ENCODE data around the gene MAP3K3.
A peak's percentile ranks its signal among the peaks of the same experiment; 100 is the strongest.

The MAP3K3 gene

DNA sequence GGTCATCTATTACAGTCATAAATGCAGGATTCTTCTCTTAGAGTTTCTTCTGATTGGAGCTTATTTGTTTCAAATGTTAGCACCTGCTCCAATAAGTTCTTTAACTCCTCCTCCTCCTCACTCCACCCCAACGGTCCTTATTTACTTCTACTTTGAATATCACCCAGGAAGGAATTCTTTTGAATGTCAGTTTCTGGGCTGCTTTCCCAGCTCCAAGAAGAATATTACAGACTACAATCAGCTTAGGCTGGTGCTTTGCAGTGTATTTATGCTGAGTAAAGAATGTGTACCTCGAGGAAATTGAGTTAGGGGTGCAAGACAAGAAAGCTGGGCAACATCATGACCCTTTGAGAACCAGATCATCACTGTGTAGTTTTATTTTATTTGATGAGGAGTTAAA is 30.8 kb downstream of the MAP3K3 start:
- no peak for DNase-seq

DNA sequence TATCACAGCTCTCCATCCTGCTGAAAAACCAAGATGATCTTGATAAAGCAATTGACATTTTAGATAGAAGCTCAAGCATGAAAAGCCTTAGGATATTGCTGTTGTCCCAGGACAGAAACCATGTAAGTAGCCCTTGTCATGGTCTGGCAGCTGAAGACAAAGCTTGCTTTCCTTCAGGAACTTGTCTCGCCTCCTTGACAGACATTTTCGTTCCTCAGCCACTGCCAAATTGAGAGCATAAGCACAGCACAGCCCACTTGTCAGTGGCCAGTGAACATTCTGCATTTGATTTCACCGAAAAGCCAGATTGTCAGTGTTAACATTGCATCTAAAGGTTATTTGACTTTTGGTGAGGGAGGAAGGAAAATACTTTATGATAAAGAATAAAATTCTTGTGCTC is 35.6 kb downstream of the MAP3K3 start:
- no peak for DNase-seq

DNA sequence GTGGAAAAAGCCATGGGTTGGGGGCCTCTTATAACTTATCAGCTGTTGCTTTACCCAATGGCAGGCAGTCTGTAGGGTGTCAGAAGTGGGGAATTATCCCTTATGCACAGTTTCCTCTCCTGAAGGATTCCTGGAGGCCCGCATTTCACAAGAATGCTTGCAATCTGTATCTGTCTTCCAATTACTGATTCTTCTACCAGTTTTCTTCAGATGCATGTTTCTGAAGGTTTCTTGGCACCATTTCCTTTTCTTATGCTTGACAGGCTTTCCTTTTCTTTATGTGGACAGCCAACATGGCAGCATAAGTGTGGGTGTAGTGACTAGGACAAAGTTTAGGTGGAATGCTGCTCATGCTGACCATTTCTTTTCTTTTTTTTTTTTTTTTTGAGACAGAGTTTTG is 36.1 kb downstream of the MAP3K3 start:
- no peak for DNase-seq

DNA sequence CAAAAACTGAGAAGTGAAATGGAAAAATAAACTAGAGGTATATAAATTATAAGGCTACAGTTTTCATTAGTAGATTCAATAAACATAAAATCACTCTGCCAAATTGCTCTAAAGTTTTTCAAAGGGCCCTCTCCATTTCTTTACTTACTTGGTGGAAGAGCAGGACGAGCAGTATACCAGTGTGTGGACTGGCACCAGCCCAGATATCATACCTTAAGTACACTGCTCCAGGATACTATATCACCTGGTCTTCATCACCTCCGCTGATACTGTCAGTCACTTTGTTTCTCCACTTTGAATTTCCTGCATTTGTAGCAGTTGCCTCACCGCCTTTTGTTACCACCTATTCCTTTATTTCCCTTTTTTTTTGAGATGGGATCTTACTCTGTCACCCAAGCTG is 37.6 kb downstream of the MAP3K3 start:
- no peak for DNase-seq

DNA sequence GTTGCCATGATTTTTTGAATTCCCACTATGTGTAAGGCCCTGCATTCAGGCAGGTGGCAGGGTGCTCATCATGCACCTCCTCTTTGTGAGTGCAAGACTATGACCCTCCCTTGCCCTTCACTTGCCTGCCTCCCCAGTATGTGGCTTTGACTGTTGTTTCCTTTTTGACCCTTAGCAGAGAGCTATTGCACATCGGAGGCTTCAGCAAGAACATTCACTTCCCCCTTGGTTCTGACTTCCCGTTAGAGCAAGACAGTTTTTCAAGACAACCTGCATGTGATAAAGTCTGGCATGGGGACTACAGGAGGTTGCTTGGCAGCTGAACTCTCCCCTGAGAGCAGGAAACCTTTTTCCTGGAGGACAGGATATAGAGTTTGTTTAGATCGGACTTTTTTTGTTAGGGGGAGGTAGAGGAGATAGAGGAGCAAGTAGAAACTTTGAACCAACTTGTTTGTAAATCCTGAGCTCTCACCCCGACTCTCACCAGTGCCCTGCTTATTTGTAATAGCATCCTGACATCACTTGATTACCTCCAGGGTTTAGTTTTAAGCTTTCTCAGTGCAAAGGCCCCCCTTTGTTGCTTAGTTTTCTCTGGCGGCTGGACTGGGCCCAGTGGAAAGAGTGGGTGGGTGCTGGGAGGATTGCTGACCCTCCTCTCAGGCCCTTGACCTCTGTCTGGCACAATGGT is 43.5 kb downstream of the MAP3K3 start:
- DNase-seq, result peak in 1 of 5 donors; percentile 4

DNA sequence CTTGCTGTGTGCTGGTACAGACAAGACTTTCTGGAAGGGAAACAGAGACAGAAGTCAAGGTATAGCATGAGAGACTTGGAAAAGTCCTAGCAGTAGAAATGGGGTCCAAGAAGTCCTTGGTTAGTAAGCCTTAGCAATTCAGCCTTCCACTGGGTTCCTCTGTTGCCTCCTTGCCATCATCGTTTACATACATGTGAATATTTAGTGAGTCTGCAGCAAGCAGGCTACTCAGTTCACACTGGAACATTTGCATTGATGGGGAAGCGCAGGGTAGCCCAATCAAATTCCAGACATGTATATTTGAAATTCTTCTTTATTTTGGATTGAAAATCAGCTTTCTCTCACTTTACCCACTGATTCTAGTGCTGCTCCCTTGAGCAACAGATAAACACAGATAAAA is 50.6 kb downstream of the MAP3K3 start:
- DNase-seq, result no peak

DNA sequence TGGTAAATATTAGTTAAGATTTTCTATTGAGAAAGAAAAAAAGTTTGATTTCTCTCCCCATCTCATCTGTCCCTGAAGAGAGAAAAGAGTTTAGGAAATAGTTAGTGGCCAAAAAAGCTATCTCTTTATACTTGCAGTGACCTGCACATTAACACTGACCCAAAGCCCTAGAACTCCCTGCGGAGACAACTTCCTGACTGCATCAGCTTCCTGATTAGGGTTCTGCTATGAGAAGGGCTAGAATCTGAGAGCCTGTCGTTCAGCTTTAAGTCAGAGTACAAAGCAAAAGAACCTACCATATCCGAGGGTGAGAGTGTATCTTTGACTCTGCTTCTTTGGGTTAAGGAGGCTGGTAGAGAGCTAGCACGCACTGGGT is 53.0 kb downstream of the MAP3K3 start:
- DNase-seq, result no peak

DNA sequence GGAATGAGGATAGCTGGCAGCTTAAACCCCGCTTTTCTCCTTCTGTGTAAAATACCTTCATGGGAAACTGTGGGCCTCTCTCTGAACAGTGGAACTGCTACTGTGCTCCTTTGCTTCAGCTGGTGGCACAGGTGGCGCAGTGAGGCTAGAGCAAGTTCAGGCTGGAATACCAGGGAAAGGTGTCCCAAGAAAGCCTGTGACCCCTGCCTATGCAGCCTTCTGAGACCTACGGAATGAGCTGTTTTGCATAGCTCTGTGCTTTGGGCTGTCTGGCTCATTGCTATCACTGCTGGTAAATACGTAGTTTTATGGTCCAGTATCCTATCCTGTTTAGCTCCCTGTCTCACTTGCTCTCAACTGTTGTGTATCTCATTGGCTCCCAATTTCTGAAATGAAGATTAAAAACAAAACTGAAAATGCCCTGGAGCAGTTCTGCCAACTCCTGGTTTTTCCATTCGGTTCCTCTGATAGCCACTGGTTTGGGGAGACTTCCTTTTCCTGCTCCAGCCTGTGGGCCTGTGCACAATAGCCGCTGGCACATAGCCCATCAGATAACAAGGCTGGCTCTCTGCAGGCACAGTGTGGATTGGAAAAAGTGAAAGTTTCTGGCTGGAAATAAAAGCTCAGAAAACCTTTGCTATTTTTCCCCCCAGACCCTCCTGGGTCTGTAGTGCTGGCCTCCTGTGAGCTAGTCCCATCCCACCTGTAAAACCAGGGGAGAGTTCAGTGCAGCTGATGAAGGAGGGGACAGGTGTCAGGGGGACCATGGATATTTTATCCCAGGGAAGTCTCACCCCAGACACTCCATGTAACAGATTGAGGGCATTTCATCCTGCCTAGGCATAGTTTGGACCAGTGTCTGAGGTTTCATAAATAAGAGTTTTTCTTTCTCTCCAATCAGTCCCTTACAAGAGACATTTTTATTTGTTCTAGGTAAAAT is 53.7 kb downstream of the MAP3K3 start:
- no peak for DNase-seq

DNA sequence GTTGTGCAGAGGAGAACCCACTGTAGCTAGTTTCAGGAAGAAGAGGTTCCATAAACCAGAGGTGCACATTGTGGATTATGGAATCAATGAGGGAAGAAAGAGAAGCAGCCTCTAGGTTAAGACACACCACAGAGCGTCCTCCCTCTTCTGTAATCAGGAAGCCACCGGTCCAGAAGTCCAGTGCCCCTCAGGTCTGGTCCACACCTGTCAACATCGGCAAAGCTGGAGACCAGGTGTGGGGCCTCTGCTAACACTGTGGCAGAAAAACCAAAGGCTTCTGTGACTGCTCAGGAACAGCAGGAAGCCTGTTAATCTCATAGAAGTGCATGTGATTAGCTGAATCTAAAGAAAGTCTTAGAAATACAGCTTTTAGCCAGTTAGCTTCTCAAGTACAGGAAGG is 54.4 kb downstream of the MAP3K3 start:
- DNase-seq, result no peak

DNA sequence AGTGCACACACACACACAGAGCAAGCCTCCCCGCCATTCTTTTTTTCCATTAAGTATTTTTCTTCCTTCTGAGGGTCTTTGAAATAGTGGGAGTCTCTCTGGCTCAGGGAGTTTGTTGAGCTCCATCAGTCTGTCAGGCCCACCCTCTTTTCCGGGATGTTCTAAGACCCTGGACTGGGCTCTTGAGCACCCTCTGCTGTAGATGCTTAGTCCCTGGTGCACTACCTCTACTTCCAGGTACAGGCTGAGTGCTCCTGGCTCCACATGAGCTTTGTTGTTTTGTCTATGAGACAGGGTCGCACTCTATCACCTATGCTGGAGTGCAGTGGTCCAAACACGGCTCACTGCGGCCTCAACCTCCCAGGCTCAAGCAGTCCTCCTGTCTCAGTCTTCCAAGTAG is 57.0 kb downstream of the MAP3K3 start:
- DNase-seq, result no peak

DNA sequence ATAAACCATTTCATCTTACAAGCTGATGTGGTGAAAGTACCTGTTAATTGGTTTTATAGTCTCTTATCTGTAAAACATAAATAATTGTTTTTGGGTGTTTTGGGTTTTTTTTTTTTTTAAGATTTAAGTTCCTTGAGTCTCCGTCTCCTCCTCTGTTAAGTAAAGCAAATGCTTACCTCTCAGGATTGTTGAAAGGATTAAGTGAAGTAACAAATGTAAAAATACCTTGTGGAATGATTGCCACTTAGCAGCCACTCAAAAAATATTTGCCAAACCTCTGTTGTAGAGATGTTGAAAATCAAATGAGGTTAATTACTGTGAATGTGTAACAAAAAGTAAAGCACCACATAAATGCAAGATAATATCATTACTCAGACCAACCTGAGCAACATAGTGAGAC is 58.5 kb downstream of the MAP3K3 start:
- DNase-seq, result no peak

DNA sequence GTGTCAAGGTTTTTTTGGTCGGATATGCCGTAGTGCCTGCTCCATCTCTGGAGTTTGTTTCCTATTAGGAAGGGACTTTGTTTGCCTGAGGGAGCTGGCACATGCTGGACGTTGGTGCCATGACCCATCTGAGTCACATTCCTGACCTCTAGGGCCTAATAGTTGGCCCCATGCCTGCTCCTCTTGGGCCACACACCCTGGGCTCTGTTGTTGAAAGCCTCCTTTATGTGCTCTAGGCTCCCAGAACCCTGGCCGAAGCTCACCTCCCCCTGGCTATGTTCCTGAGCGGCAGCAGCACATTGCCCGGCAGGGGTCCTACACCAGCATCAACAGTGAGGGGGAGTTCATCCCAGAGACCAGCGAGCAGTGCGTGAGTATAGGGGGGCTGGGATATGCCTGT is 59.3 kb downstream of the MAP3K3 start:
- DNase-seq, result no peak

DNA sequence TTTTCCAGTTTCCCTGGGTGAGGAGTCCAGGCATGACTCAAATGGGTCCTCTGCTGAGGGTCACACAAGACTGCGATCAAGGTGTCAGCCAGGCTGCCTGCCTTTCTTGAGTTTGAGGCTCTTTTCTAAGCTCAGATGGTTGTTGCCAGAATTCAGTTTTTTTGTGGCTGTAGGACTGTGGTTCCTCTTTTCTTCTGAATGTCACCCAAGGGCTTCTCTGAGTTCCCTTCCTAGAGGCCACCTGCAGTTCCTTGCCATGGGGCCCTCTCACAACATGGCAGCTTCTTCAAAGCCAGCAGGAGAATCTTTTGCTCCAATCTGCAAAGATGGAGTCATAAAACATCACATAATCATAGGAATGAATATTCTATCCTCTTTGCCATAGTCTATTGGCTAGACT is 60.2 kb downstream of the MAP3K3 start:
- DNase-seq, result no peak

DNA sequence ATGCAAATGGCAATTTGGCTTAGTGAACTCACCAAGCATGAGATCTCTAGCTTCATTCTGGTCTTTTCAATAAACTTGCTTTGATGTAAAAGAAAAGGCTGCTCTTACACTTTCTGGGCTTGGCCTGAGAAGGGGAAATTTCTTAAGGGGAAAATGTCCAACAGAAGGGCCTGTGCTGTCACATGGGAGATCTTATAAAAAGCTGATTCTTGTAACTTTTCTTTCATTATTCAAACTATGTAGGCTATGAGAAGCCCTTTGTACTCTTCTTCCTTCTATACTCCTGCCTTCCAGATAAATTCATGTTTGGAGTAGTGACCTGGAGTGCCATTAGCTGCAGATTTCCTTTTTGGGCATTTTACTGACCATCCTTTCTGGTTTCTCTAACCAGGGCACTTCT is 60.8 kb downstream of the MAP3K3 start:
- no peak for DNase-seq

DNA sequence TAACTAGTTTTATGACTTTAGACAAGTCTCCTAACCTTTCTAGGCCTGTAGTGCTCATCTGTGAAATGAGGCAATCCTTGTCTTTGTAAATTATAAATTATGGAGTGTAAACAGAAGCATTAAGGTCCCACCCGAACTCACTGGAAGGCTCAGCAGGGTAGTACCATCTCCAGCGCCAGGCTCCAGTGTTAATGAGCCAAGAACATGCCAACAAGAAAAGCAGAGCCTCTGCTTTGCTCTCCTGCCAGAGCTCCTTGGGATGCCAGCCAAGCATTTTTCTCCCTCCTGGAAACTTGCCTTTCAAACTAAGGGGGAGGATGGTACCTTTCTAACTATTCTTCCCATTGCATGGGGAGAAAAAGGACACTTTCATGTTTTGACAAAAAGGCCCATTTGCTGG is 62.8 kb downstream of the MAP3K3 start:
- no peak for DNase-seq

DNA sequence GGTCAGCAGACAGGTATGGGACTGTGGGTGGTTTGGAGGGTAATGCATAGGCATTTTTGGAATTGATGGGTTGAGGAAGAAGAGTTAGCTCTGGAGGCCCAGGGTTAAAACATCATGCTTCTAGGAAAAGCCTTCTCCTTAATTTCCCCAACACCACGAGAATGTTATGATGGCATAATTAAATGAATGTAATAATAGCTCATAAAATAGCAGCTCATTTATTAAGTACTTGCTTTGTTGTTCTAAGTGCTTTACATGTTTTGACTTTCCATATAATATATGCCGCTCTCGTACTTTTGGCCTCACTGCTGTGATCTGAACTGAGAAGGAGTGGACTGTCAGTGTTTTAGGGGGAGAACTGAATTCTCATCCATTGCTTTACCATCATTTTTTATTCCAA is 63.4 kb downstream of the MAP3K3 start:
- no peak for DNase-seq

DNA sequence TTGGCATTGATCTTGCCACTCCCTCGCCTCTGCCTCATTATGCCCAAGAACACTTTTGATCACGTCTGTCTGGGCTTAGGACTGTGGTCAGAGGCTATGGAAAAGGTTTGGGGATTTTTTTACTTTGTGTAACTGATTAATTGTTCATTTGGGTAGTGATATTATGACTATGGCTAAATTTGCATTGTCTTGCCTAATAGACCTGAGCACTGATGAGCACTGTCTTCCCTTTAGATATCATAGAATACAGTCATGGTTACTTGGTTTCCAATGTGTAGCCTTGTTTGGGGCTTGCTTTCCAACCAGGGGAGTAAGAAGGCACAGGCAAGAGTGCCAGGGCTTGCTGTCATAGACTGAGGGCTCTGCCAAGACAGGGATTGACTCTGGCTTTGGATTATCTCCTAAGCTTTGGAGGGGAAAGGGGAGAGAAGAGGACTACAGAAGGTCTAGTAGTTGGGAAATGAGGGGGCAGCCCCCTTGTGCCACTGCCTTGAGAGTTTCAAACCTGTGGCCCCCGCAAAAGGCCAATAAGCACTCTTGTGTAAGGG is 64.0 kb downstream of the MAP3K3 start:
- no peak for DNase-seq

DNA sequence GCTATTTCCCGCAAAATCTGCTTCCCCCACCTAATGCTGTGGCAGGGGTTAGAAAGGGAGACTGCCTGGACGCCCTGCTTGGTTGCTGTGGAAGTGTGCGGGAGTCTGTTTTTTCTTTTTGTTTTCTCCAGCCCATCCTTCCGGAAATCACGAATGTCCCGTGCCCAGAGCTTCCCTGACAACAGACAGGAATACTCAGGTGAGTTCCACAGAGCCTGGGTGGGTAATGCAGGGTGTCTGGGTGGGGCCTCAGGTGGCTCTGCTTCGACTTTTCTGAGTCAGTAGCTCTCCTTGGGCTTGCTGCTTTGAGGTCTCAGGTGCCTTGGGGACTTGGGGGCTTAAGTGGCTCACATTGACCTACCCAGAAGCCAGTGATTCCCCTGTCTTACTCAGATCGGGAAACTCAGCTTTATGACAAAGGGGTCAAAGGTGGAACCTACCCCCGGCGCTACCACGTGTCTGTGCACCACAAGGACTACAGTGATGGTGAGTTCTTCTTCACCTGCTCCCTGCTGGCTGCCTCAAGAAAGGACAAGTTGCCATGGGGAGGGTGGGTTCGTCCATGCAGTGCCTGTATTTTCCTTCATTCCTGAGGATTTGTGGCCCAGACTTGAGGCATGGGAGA is 66.3 kb downstream of the MAP3K3 start:
- DNase-seq, result no peak

DNA sequence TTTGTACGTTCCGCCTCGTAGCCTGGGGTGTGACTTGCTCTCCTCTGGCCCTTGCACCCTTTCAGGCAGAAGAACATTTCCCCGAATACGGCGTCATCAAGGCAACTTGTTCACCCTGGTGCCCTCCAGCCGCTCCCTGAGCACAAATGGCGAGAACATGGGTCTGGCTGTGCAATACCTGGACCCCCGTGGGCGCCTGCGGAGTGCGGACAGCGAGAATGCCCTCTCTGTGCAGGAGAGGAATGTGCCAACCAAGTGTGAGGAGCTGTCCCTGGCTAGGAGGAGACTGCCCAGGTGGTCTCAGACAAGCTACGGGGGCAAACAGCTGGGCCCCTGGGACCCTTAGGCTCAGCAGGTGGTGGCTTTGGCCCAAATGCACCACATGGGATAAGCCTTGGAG is 67.3 kb downstream of the MAP3K3 start:
- no peak for DNase-seq

DNA sequence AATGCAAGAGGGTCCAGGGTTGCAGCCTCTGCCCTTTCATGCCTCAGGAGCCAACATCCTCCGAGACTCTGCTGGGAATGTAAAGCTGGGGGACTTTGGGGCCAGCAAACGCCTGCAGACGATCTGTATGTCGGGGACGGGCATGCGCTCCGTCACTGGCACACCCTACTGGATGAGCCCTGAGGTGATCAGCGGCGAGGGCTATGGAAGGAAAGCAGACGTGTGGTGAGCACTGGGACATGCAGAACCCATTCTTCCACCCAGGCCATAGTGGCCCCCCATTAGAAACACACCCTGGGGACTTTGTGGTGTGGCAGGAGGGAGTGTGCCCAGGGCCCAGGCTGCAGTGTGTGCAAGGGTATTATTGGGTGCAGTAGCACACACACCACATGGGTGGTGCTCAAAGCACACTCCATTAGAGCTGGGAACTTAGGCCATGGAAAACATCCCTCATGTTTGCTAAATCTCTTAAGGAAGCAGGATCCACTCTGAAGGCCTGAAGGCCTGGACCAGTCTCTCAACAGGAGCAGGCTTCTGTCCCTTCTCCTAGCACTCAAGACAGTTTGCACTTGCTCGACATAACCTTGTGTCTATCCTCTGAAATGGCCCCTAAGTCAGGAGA is 70.1 kb downstream of the MAP3K3 start:
- no peak for DNase-seq

DNA sequence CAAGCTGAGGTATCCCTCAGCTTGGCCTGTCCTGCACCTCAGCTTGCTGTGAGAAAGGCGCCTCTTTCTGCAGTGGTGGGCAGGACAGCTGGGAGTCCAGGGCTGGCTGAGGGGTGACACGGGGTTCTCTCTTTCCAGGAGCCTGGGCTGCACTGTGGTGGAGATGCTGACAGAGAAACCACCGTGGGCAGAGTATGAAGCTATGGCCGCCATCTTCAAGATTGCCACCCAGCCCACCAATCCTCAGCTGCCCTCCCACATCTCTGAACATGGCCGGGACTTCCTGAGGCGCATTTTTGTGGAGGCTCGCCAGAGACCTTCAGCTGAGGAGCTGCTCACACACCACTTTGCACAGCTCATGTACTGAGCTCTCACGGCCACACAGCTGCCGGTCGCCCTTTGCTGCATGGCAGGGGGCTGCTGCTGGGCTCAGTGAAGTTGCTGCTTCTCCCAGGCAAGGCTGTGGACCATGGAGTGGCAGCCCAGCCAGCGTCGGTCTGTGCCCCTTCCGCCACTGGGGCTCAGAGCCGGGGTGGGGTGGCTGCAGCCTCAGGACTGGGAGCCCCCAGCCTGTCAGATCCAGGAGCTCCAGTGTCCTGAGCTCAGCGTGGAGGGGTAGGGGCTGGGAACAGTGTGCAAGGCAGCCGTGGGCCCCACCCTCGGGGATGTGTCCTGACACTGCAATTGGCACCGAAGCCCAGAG is 71.3 kb downstream of the MAP3K3 start:
- DNase-seq, result no peak

DNA sequence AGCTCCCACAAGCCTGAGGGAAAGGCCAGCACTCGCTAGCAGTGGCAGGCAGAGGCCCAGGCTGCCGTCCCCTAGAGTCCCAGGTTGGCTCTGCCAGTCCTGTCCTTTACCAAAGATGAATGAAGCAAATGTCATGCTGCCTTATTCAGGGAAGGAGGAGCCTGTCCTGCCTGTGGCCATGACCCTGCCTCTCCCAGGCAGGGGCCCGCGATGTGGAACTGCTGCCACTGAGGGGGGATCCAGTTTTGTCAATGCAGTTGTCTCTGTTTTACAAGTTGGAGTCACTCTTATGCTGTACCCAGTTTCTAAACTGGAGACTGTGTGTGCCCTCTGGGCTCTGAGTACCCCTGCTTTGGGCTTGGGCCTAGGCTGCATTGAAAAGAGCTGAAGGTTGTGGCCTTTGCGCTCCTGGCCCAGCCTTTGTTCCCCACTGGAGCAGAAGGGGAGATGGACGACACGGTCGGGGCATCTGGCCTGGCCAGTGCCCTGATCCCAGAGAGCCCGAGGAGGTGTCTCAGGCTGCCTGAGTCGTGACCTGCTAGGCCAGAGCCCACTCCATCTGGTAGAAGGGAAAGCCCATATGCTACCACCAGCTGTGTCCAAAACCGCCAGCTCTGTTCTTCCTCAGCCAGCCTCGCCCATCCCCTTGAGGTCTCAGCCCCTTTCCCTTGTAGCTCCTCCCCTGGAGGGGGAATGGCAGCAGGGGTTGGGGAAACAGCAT is 72.2 kb downstream of the MAP3K3 start:
- no peak for DNase-seq
